Activated naive CD4-positive, alpha-beta T cell treated with anti-CD3 and anti-CD28 coated beads for 36 hours (primary cell): ENCODE results near the gene TTC8. TPM values are rescaled to one million over a fixed set of nuclear protein-coding genes. Genes with fewer than 3 reads are reported as not detected.
"Not testable (repeated sequence)": the region's sequence is repeated elsewhere in the genome, so short reads cannot be mapped to it uniquely, and the experiment has no call there.

Source experiments
- CTCF ChIA-PET: fragments of 350-600 bp; sonication (Branson Sonifier 250); formaldehyde crosslinking; loops from one replicate; lab custom pipeline; 2021; ENCODE audit warnings: antibody characterized with exemption; lab: Charles Lee
- DNase-seq: peaks from one replicate; pipeline ENCODE4 v3.0.0-alpha.2; 2020
- H3K27ac Mint-ChIP-seq: one replicate; pipeline ENCODE4 v1.8.0; 2021; ENCODE audit warnings: mild to moderate bottlenecking, mixed read lengths
- H3K27me3 Mint-ChIP-seq: one replicate; pipeline ENCODE4 v1.8.0; 2021; ENCODE audit warnings: low read depth, mixed read lengths
- H3K36me3 Mint-ChIP-seq: one replicate; pipeline ENCODE4 v1.8.0; 2021; ENCODE audit warnings: low read depth, mixed read lengths
- H3K4me1 Mint-ChIP-seq: one replicate; pipeline ENCODE4 v1.8.0; 2021; ENCODE audit warnings: low read depth, mixed read lengths
- H3K4me3 Mint-ChIP-seq: one replicate; pipeline ENCODE4 v1.8.0; 2021; ENCODE audit warnings: mild to moderate bottlenecking, moderate library complexity, mixed read lengths
- H3K9me3 Mint-ChIP-seq: one replicate; pipeline ENCODE4 v1.8.0; 2021; ENCODE audit warnings: mixed read lengths
- intact Hi-C: fragments of 100-400 bp; cut with micrococcal nuclease; formaldehyde crosslinking; loops from one replicate; pipeline ENCODE4 v1.15.1; 2023
- total RNA-seq, 2 experiments: library from RNA; stranded (reverse); gene quantifications; one replicate each; pipeline ENCODE4 v1.2.3, GENCODE V29; 2021

The TTC8 gene
- total RNA-seq, 2 experiments from 2014 or later = 1.8 to 1.9 TPM

GRCh38 chr14:88848571-88848970, 24.1 kb downstream of the TTC8 start:
- Mint-ChIP-seq H3K4me1 (no peaks in the 10 kb centered on the region), H3K27me3 (no peaks in the 10 kb centered on the region), H3K9me3 (no peaks in the 10 kb centered on the region), H3K36me3 (no peaks in the 10 kb centered on the region), H3K4me3 (no peak overlapping the region), H3K27ac (no peak overlapping the region)
- no peak for DNase-seq
- CTCF ChIA-PET = no interaction called here
- intact Hi-C loops = no loop called here

GRCh38 chr14:88849716-88850115, 25.3 kb downstream of the TTC8 start:
- intact Hi-C loops = no loop called here
- H3K27me3 Mint-ChIP-seq = no peaks in the 10 kb centered on the region
- no peaks in the 10 kb centered on the region for H3K36me3 Mint-ChIP-seq
- H3K9me3 Mint-ChIP-seq = no peaks in the 10 kb centered on the region
- no peaks in the 10 kb centered on the region for H3K4me1 Mint-ChIP-seq
- DNase-seq = no peak
- CTCF ChIA-PET = no interaction called here
- no peak overlapping the region for H3K27ac Mint-ChIP-seq
- no peak overlapping the region for H3K4me3 Mint-ChIP-seq

- H3K9me3 Mint-ChIP-seq = no peaks in the 10 kb centered on the region
- intact Hi-C loops = no loop called here
- no peaks in the 10 kb centered on the region for H3K4me1 Mint-ChIP-seq
- no peaks in the 10 kb centered on the region for H3K27me3 Mint-ChIP-seq
- CTCF ChIA-PET = interaction anchor here (0.5 to 0.8 kb wide), 2 partner anchors 25 to 184 kb away, joined by 3 to 4 read pairs; no protein-coding TSS in a partner anchor
- no peaks in the 10 kb centered on the region for H3K36me3 Mint-ChIP-seq
- no peak overlapping the region for H3K27ac Mint-ChIP-seq
- DNase-seq = no peak
- H3K4me3 Mint-ChIP-seq = no peak overlapping the region
Measured at GRCh38 chr14:88851587-88851986, 27.1 kb downstream of the TTC8 start.

GRCh38 chr14:88852632-88853031, 28.2 kb downstream of the TTC8 start:
- H3K27ac Mint-ChIP-seq = no peak overlapping the region
- CTCF ChIA-PET = no interaction called here
- no peaks in the 10 kb centered on the region for H3K4me1 Mint-ChIP-seq
- no peak for DNase-seq
- H3K27me3 Mint-ChIP-seq = no peaks in the 10 kb centered on the region
- no peaks in the 10 kb centered on the region for H3K9me3 Mint-ChIP-seq
- no peaks in the 10 kb centered on the region for H3K36me3 Mint-ChIP-seq
- intact Hi-C loops = no loop called here
- no peak overlapping the region for H3K4me3 Mint-ChIP-seq

GRCh38 chr14:88853129-88853528, 28.7 kb downstream of the TTC8 start:
- no peak for DNase-seq
- H3K4me1 Mint-ChIP-seq = no peaks in the 10 kb centered on the region
- H3K9me3 Mint-ChIP-seq = no peaks in the 10 kb centered on the region
- no peak overlapping the region for H3K4me3 Mint-ChIP-seq
- intact Hi-C loops = no loop called here
- no peak overlapping the region for H3K27ac Mint-ChIP-seq
- CTCF ChIA-PET = no interaction called here
- H3K36me3 Mint-ChIP-seq = no peaks in the 10 kb centered on the region
- H3K27me3 Mint-ChIP-seq = no peaks in the 10 kb centered on the region

GRCh38 chr14:88856786-88857366, 32.4 kb downstream of the TTC8 start:
- Mint-ChIP-seq H3K4me3 (no peak overlapping the region), H3K27ac (no peak overlapping the region), H3K9me3 (peaks cover 5% of the 10 kb centered on the region), H3K27me3 (no peaks in the 10 kb centered on the region), H3K36me3 (peaks cover 6% of the 10 kb centered on the region), H3K4me1 (no peaks in the 10 kb centered on the region)
- intact Hi-C loops = no loop called here
- CTCF ChIA-PET = interaction anchor here (0.6 kb wide), 1 partner anchor 54 kb away, joined by 3 read pairs; no protein-coding TSS in a partner anchor
- no peak for DNase-seq

GRCh38 chr14:88857861-88858260, 33.4 kb downstream of the TTC8 start:
- H3K4me3 Mint-ChIP-seq, intact Hi-C loops, H3K27me3 Mint-ChIP-seq, H3K36me3 Mint-ChIP-seq, H3K4me1 Mint-ChIP-seq, CTCF ChIA-PET, H3K9me3 Mint-ChIP-seq, H3K27ac Mint-ChIP-seq, DNase-seq: not testable (repeated sequence)

GRCh38 chr14:88859118-88859517, 34.7 kb downstream of the TTC8 start:
- H3K9me3 Mint-ChIP-seq, H3K27me3 Mint-ChIP-seq, H3K4me3 Mint-ChIP-seq, DNase-seq, H3K36me3 Mint-ChIP-seq, H3K4me1 Mint-ChIP-seq, intact Hi-C loops, H3K27ac Mint-ChIP-seq, CTCF ChIA-PET: not testable (repeated sequence)

- CTCF ChIA-PET = interaction anchor here (1.1 kb wide), 1 partner anchor 199 kb away, joined by 3 read pairs; no protein-coding TSS in a partner anchor
- Mint-ChIP-seq H3K4me1 (no peaks in the 10 kb centered on the region), H3K9me3 (peaks cover 5% of the 10 kb centered on the region), H3K36me3 (peaks cover 8% of the 10 kb centered on the region), H3K27ac (no peak overlapping the region), H3K27me3 (no peaks in the 10 kb centered on the region), H3K4me3 (no peak overlapping the region)
- intact Hi-C loops = no loop called here
- DNase-seq = no peak
Measured at GRCh38 chr14:88863167-88863566, 38.7 kb downstream of the TTC8 start.

GRCh38 chr14:88864198-88864597, 39.7 kb downstream of the TTC8 start:
- no peak overlapping the region for H3K27ac Mint-ChIP-seq
- no peak for DNase-seq
- H3K36me3 Mint-ChIP-seq = peaks cover 5% of the 10 kb centered on the region
- H3K27me3 Mint-ChIP-seq = no peaks in the 10 kb centered on the region
- no peaks in the 10 kb centered on the region for H3K4me1 Mint-ChIP-seq
- peaks cover 1% of the 10 kb centered on the region for H3K9me3 Mint-ChIP-seq
- intact Hi-C loops = no loop called here
- CTCF ChIA-PET = interaction anchor here (1.1 kb wide), 1 partner anchor 200 kb away, joined by 3 read pairs; no protein-coding TSS in a partner anchor
- H3K4me3 Mint-ChIP-seq = no peak overlapping the region

- DNase-seq = no peak
- intact Hi-C loops = loop anchor here (5.0 kb wide), 1 partner anchor 679 kb away; no protein-coding TSS in a partner anchor
- H3K4me1 Mint-ChIP-seq = no peaks in the 10 kb centered on the region
- no peaks in the 10 kb centered on the region for H3K9me3 Mint-ChIP-seq
- CTCF ChIA-PET = interaction anchor here (0.6 to 0.7 kb wide), 2 partner anchors 148 to 395 kb away, joined by 3 read pairs; no protein-coding TSS in a partner anchor
- no peak overlapping the region for H3K27ac Mint-ChIP-seq
- H3K36me3 Mint-ChIP-seq = peaks cover 4% of the 10 kb centered on the region
- H3K4me3 Mint-ChIP-seq = no peak overlapping the region
- H3K27me3 Mint-ChIP-seq = no peaks in the 10 kb centered on the region
Measured at GRCh38 chr14:88866305-88866704, 41.9 kb downstream of the TTC8 start.

- no peak overlapping the region for H3K27ac Mint-ChIP-seq
- CTCF ChIA-PET = interaction anchor here (1.0 to 1.8 kb wide), 2 partner anchors 201 to 204 kb away, joined by 3 to 9 read pairs; no protein-coding TSS in a partner anchor
- no peak overlapping the region for H3K4me3 Mint-ChIP-seq
- H3K36me3 Mint-ChIP-seq = no peaks in the 10 kb centered on the region
- H3K4me1 Mint-ChIP-seq = no peaks in the 10 kb centered on the region
- no peak for DNase-seq
- H3K9me3 Mint-ChIP-seq = no peaks in the 10 kb centered on the region
- no peaks in the 10 kb centered on the region for H3K27me3 Mint-ChIP-seq
- intact Hi-C loops = loop anchor here (1.0 to 5.0 kb wide), 3 partner anchors 201 to 681 kb away; no protein-coding TSS in a partner anchor
Measured at GRCh38 chr14:88868558-88869159, 44.2 kb downstream of the TTC8 start.

- no peak for DNase-seq
- intact Hi-C loops = no loop called here
- H3K27me3 Mint-ChIP-seq = no peaks in the 10 kb centered on the region
- no peaks in the 10 kb centered on the region for H3K4me1 Mint-ChIP-seq
- no peaks in the 10 kb centered on the region for H3K36me3 Mint-ChIP-seq
- H3K27ac Mint-ChIP-seq = no peak overlapping the region
- no peaks in the 10 kb centered on the region for H3K9me3 Mint-ChIP-seq
- H3K4me3 Mint-ChIP-seq = no peak overlapping the region
- CTCF ChIA-PET = interaction anchor here (0.6 to 1.4 kb wide), 2 partner anchors 151 to 204 kb away, joined by 3 to 4 read pairs; no protein-coding TSS in a partner anchor
Measured at GRCh38 chr14:88870777-88871176, 46.3 kb downstream of the TTC8 start.
